PC-9 (cell line): ENCODE data around the gene ZDHHC8.

Experiments
- EZH2 ChIP-seq: fragments of 200-600 bp; sonication (generic); IDR thresholded peaks from 2 replicates; pipeline ENCODE4 v1.8.0; 2017; ENCODE audit warnings: antibody characterized with exemption, low read depth
- TF ChIP-seq, protein P1 (sequence below): fragments of 200-600 bp; sonication (generic); conservative IDR thresholded peaks from 2 replicates; pipeline ENCODE4 v1.6.1; 2017; ENCODE audit warnings: mixed run types, antibody characterized with exemption, mild to moderate bottlenecking, moderate library complexity

DNA sequence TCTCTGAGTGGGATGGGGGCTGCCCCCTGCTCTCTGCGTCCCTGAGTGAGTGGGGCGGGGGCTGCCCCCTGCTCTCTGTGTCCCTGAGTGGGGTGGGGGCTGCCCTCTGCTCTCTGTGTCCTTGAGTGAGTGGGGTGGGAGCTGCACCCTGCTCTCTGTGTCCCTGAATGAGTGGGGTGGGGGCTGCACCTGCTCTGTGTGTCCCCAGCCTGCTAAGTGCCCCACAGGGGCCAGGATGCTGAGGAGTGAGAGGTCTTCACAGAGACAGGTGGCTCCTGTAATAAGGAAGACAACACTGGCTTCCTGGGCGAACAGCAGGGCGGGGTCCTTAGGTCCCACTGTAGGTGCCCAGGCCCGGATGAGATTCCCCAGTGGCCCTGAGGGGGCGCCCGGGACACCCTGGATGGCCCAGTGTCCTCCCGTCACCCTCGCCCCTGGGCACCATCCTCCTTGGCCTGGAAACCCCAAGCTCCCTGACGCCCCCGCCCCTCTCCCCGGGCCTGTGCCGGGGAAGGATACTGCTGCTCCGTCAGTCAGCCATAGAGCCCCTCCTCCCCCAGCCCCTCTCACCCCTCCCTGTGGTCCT, 23.1 kb downstream of the ZDHHC8 start:
- TF ChIP-seq, protein P1, sequence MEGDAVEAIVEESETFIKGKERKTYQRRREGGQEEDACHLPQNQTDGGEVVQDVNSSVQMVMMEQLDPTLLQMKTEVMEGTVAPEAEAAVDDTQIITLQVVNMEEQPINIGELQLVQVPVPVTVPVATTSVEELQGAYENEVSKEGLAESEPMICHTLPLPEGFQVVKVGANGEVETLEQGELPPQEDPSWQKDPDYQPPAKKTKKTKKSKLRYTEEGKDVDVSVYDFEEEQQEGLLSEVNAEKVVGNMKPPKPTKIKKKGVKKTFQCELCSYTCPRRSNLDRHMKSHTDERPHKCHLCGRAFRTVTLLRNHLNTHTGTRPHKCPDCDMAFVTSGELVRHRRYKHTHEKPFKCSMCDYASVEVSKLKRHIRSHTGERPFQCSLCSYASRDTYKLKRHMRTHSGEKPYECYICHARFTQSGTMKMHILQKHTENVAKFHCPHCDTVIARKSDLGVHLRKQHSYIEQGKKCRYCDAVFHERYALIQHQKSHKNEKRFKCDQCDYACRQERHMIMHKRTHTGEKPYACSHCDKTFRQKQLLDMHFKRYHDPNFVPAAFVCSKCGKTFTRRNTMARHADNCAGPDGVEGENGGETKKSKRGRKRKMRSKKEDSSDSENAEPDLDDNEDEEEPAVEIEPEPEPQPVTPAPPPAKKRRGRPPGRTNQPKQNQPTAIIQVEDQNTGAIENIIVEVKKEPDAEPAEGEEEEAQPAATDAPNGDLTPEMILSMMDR = no peak
- TF ChIP-seq EZH2 = no peak
